ENCODE data around the gene LTC4S.

LTC4S gene

GRCh38 chr5:179795863-179796833 is 2.4 kb downstream of the LTC4S start:
- no peak for DNase-seq (ENCODE audit: low read depth)

- no peak for DNase-seq (ENCODE audit: low read depth)
Measured at GRCh38 chr5:179796877-179797608, 3.3 kb downstream of the LTC4S start.

- DNase-seq (ENCODE audit: low read depth): no peak
Measured at GRCh38 chr5:179797741-179798140, 4.0 kb downstream of the LTC4S start.

- no peak for DNase-seq (ENCODE audit: low read depth)
Measured at GRCh38 chr5:179798144-179798770, 4.5 kb downstream of the LTC4S start.

- DNase-seq (ENCODE audit: low read depth): no peak
Measured at GRCh38 chr5:179798771-179799643, 5.2 kb downstream of the LTC4S start.

GRCh38 chr5:179799644-179799973 is 5.8 kb downstream of the LTC4S start:
- DNase-seq (ENCODE audit: low read depth): no peak

- DNase-seq (ENCODE audit: low read depth): no peak
Measured at GRCh38 chr5:179800071-179800695, 6.4 kb downstream of the LTC4S start.

GRCh38 chr5:179800696-179801201 is 7.0 kb downstream of the LTC4S start:
- no peak for DNase-seq (ENCODE audit: low read depth)

- no peak for DNase-seq (ENCODE audit: low read depth)
Measured at GRCh38 chr5:179801304-179802206, 7.8 kb downstream of the LTC4S start.

- no peak for DNase-seq (ENCODE audit: low read depth)
Measured at GRCh38 chr5:179802207-179802883, 8.6 kb downstream of the LTC4S start.

GRCh38 chr5:179802950-179803562 is 9.3 kb downstream of the LTC4S start:
- no peak for DNase-seq (ENCODE audit: low read depth)

GRCh38 chr5:179803651-179804554 is 10.1 kb downstream of the LTC4S start:
- no peak for DNase-seq (ENCODE audit: low read depth)

- no peak for DNase-seq (ENCODE audit: low read depth)
Measured at GRCh38 chr5:179804555-179804947, 10.8 kb downstream of the LTC4S start.

GRCh38 chr5:179805070-179805528 is 11.3 kb downstream of the LTC4S start:
- DNase-seq (ENCODE audit: low read depth): no peak

- DNase-seq (ENCODE audit: low read depth): no peak
Measured at GRCh38 chr5:179805529-179806249, 11.9 kb downstream of the LTC4S start.

- DNase-seq (ENCODE audit: low read depth): no peak
Measured at GRCh38 chr5:179806250-179807048, 12.7 kb downstream of the LTC4S start, which contains the start of gene MGAT4B. Gene MGAT4B (minus strand): TSS chr5:179806866. CDS start chr5:179806583, 283 bp downstream.

Measured in non-pigmented ciliary epithelial cell (primary cell).